A673 (cell line): ENCODE measurements around the gene TMC4.

Source experiments
- CTCF ChIP-seq: fragments of 300-800, 200-600 bp; sonication (generic); conservative IDR thresholded peaks from 2 replicates; pipeline ENCODE4 v1.5.1; 2017; ENCODE audit warnings: low read depth, mild to moderate bottlenecking, antibody characterized with exemption, low read length, moderate library complexity, mixed read lengths
- EZH2 ChIP-seq: fragments of 200-600 bp; sonication (generic); IDR thresholded peaks from 2 replicates; pipeline ENCODE4 v1.6.1; 2017; ENCODE audit warnings: borderline replicate concordance, low read depth, mild to moderate bottlenecking, mixed read lengths, antibody characterized with exemption, low read length; ENCODE audit not compliant: poor library complexity, severe bottlenecking

GRCh38 chr19:54191811-54192453, 19.0 kb upstream of the TMC4 start:
- TF ChIP-seq CTCF (no peak), EZH2 (no peak)
